ENCODE results near the gene ITGAV. TPM values are rescaled to one million over a fixed set of nuclear protein-coding genes. Genes with fewer than 3 reads are reported as not detected.

Gene ITGAV
- total RNA-seq, 2 donors from 2014 or later: 8.7 to 10.9 TPM

DNA sequence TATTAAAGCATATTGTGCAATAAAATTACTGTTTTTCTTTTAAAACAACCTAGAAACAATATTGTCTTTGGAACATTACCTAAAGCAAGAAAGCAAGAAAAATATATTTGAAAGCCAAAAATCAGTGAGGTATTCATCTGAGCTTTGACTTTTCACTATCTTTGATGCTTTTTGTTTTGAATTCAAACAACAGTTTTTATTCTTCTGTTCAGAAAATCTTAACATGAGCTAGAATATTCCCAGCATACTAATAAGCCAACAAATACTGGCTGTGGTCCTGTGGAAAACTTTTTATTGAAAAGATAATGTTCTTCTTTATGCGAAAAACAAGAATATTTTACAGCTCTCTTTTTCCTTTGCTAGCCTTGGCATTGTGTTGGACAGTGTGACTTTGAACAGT, 123.8 kb downstream of the ITGAV start:
- Mint-ChIP-seq H3K9me3 (no peaks in the 10 kb centered on the region), H3K27ac (no peak overlapping the region), H3K36me3 (no peaks in the 10 kb centered on the region)
- no peak for DNase-seq (ENCODE audit: low spot score in 2 of 2)
- ATAC-seq: no peak

DNA sequence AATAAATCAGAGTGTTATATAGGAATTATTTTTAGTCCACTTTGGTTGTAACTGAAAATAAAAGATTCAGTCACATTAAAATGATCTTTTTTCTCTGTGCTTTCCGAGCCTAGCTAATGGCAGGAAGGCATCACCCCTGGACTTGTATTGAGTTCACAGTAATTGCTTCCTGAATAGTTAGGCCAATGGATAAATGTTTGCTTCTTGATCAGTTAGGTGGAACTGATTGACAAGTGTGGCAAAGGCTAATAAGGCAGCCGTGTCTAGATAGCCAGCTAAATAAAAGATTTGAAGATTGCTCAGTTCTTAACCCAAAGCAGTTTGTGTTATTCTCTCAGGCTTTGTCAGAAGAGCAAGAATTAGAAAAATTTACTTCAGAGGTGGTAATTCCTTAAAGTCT, 124.8 kb downstream of the ITGAV start:
- DNase-seq (ENCODE audit: low spot score in 2 of 2) (no peak), ATAC-seq (no peak)
- no peaks in the 10 kb centered on the region for H3K36me3 Mint-ChIP-seq
- no peaks in the 10 kb centered on the region for H3K9me3 Mint-ChIP-seq
- H3K27ac Mint-ChIP-seq: no peak overlapping the region

DNA sequence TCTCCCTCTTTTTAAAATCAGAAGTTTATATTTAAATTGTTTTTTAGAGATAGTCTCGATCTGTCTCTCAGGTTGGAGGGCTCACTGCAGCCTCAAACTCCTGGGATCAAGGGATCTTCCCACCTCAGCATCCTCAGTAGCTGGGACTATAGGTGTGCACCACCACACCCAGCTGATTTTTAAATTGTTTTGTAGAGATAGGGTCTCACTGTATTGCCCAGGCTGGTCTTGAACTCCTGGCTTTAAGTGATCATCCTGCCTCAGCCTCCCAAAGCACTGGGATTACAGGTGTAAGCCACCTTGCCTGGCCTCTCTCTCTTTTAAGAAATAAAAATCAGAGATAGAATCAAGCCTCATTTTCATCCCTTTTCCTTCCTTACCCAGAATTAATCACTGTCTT, 126.1 kb downstream of the ITGAV start:
- DNase-seq (ENCODE audit: low spot score in 2 of 2) (no peak), ATAC-seq (no peak)
- no peaks in the 10 kb centered on the region for H3K9me3 Mint-ChIP-seq
- no peaks in the 10 kb centered on the region for H3K36me3 Mint-ChIP-seq
- H3K27ac Mint-ChIP-seq: no peak overlapping the region

DNA sequence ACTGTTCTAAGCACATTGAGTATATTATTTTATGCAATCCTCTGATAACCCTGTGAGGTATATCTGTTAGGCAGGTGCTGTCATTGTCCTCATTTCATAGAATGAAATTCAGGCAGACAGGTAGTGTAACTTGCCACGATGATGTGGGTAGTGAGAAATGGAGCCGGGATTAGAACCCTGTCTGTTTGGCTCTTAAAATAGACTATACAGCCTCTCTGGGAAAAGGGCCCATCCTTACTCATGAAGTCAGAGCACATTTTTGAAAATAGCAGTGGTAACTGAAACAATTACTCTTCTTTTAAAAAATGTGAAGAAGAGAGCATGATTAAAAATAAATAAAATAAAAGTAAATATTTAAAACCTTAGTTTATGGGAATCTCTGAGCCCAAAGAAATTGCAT, 127.0 kb downstream of the ITGAV start:
- DNase-seq (ENCODE audit: low spot score in 2 of 2): no peak
- H3K36me3 Mint-ChIP-seq: no peaks in the 10 kb centered on the region
- H3K27ac Mint-ChIP-seq: no peak overlapping the region
- no peak for ATAC-seq
- H3K9me3 Mint-ChIP-seq: no peaks in the 10 kb centered on the region

DNA sequence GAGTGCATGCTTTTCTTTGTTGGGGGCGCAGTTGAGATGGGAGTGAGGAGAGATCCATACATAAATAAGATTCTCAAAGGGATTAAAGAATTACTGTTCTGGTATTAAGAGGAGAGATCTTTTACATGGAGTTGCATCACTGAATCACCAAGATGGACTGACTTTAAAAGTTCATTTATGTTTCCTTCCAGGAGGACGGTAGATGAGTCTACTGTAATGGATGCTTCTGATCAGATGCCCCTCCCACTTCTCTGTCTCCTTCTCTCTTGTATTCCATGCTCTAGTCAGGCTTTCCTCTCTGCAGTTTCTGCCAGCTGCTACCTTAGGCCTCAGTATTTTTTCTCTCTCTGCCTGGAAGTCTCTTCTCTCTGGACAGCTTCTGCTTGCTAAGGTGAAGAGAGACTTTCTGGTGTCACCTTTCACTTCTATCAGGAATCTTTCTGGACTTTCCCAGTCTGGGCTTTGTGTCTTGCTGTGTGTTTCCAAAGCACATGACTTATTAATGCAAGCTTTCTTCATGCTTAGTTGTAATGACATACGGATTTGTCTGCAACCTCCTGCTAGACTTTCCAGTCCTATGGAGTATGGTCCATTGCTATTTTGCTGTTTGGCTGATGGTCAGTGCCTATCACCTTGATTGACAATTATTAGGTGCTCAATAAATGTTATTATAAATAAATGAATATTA, 127.6 kb downstream of the ITGAV start:
- Mint-ChIP-seq H3K9me3 (no peaks in the 10 kb centered on the region), H3K27ac (no peak overlapping the region), H3K36me3 (no peaks in the 10 kb centered on the region)
- DNase-seq (ENCODE audit: low spot score in 2 of 2) (no peak), ATAC-seq (no peak)

DNA sequence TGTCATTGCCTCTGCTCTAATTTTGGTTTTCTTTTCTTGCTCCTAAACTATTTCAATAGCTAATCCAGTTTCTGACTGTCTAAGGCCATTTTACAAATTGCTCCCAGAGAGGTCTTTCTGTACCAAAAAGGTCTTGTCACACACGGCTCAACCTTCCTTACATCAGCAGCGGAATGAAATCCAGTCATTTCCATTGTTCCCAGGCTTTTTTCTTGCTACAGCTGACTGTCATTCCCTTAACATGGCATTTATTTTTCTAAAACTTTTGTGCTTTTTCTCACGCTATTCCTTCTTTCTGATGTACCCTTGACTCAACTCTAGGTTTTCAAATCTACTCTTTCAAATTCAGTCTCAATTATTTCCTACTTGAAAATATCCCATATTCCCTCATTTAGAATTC, 128.3 kb downstream of the ITGAV start:
- ATAC-seq: no peak
- no peak for DNase-seq (ENCODE audit: low spot score in 2 of 2)
- H3K27ac Mint-ChIP-seq: no peak overlapping the region
- H3K36me3 Mint-ChIP-seq: no peaks in the 10 kb centered on the region
- no peaks in the 10 kb centered on the region for H3K9me3 Mint-ChIP-seq

DNA sequence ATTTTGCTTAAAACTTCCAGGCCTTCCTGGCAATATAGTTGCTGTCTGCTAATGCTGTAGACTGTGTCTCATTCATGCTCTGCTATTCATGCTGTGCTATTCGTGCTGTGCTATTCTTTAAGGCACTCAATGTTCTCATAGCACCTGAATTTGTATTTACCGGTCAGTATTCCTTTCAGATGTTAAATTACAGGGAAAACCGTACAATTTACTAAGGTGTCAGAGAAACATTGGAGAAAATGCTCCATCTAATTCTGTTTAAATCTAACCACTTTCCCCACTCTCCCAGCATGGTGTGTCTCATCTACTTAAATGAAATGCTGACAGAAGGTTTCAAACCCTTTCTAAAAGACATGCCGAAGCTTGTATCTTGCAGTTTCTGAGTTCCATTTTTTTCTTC, 129.0 kb downstream of the ITGAV start:
- H3K36me3 Mint-ChIP-seq: no peaks in the 10 kb centered on the region
- DNase-seq (ENCODE audit: low spot score in 2 of 2) (no peak), ATAC-seq (no peak)
- no peak overlapping the region for H3K27ac Mint-ChIP-seq
- no peaks in the 10 kb centered on the region for H3K9me3 Mint-ChIP-seq

DNA sequence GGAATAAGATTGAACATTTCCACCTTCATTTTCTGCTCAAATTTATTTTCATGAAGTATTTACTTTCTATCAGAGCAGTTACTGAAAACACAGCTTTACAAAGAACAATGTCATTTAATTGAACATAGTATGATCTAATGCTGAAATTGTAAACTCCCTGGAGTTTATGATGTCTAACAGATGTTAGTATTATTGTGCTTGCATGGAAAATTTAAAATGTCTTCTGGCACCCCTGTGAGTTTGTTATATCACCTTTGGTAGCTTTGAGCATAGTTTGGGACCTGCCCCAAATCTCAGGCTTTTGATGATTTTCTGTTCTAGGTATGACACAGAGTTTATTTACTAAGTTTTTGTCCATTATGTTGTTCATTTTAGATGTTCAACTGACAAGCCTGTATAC, 132.1 kb downstream of the ITGAV start:
- Mint-ChIP-seq H3K27ac (no peak overlapping the region), H3K36me3 (no peaks in the 10 kb centered on the region), H3K9me3 (no peaks in the 10 kb centered on the region)
- DNase-seq (ENCODE audit: low spot score in 2 of 2) (no peak), ATAC-seq (no peak)

DNA sequence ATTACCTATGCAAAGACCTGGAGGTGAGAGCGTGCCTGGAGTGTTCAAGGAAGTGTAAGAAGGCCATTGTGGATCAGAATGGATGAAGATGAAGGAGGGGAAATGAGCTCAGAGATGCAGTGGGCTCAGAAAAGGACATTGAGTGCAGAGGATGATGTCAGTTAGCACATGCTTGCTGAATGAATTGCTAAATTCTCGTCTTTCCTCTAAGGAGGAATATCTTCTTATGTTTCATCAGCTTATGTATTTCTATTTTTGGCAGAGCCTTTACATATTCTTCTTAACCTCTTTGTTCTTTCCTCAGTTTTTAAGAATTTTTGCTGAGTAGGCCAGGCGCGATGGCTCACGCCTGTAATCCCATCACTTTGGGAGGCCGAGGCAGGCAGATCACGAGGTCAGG, 134.9 kb downstream of the ITGAV start:
- H3K9me3 Mint-ChIP-seq: no peaks in the 10 kb centered on the region
- H3K36me3 Mint-ChIP-seq: no peaks in the 10 kb centered on the region
- H3K27ac Mint-ChIP-seq: no peak overlapping the region
- ATAC-seq: no peak
- DNase-seq (ENCODE audit: low spot score in 2 of 2): no peak

DNA sequence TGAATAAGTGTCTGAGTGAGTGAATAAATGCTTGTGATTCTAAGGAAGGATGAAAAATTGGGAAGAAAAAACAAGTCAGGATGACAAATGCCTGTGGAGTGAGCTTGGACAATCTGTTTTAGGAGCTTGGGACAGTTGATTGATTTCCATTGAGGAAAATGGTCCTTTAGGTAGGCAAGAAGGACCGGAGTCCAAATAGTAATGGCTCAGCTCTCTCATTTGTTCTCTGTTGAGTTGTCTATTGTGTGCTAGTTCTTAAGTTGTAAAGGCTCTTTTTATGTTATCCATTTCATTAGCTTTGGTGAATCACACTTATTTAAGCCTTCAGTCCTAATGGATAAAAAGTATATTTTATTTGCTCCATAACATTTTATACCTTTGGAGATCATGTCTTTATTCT, 135.9 kb downstream of the ITGAV start:
- DNase-seq (ENCODE audit: low spot score in 2 of 2): no peak
- no peaks in the 10 kb centered on the region for H3K36me3 Mint-ChIP-seq
- ATAC-seq: no peak
- H3K27ac Mint-ChIP-seq: no peak overlapping the region
- no peaks in the 10 kb centered on the region for H3K9me3 Mint-ChIP-seq

DNA sequence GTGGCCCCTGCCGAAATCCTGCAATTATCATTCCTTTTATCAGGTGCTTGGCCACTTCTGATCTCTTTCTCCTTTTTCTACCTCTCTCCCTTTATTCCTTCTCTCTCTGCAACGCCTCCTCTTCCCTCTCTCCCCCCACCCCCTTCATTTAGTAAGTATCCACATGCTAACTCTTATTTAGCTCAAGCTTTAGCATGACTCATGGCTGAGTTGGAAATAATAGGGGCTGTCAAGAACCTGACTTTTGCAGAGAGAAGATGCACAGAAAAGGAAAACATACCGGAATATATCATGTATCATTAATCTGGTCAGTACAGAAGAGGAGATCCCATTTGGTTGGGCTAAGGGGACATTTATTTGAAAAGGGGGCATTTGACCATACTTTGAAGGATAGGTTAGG, 137.1 kb downstream of the ITGAV start:
- no peak for ATAC-seq
- no peaks in the 10 kb centered on the region for H3K9me3 Mint-ChIP-seq

DNA sequence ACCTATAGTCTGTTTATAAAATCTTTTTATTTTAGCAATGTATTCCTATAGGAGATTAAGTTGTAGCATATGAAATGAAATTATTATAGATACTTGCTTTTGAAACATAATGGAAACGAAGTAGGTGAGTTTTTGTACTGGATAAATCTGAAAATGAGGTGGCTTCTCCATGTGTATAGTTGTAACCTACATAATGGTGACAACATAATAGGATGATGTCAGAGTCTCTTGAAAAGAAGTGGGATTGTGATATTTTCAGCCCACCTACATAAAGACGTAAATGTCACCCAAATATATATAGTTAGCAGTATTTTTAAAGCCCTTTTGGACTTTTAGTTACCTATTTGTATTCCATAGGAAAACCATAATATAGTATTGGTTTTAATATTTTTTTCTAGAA, 138.8 kb downstream of the ITGAV start:
- H3K27ac Mint-ChIP-seq: no peak overlapping the region
- no peaks in the 10 kb centered on the region for H3K36me3 Mint-ChIP-seq
- ATAC-seq (no peak), DNase-seq (ENCODE audit: low spot score in 2 of 2) (no peak)
- no peaks in the 10 kb centered on the region for H3K9me3 Mint-ChIP-seq

More for the DNA sequence above, 137.1 kb downstream of the ITGAV start:
- Mint-ChIP-seq H3K36me3 (no peaks in the 10 kb centered on the region), H3K27ac (no peak overlapping the region)
- no peak for DNase-seq (ENCODE audit: low spot score in 2 of 2)

Other genes starting within 250 kb of the ITGAV start
- gene ZC3H15, start 103.8 kb upstream of the ITGAV start, total RNA-seq: 10 to 100 TPM; 78.3 to 82.3 TPM
- under 1 TPM; 0.25 to 0.49 TPM for gene FAM171B, start 104.0 kb downstream of the ITGAV start, total RNA-seq